K562 (cell line): ENCODE results near the gene DSCAM. TPM values are rescaled to one million over a fixed set of nuclear protein-coding genes. Genes with fewer than 3 reads are reported as not detected.

ENCODE experiments used
- ATAC-seq: fragments of 200-7000 bp; cut with Tn5 transposase; 3 replicates; pipeline ENCODE4 v1.9.1; 2020; ENCODE audit warnings: moderate library complexity
- BruUV-seq: library from RNA; stranded (reverse); fragments of 400-500 nt; replicated peaks from 2 replicates; lab custom pipeline; 2021; lab: Mats Ljungman, UMichigan
- CTCF ChIA-PET: fragments of 300-600 bp; formaldehyde crosslinking; extraction: SDS; loops from one replicate; lab custom pipeline; 2021; ENCODE audit warnings: low intra/inter-chr PET ratio; lab: Yijun Ruan, JAX
- POLR2A ChIA-PET: fragments of 300-600, 350-650 bp; sonication (Branson Sonifier 250); formaldehyde crosslinking; extraction: SDS; loops from one replicate; lab custom pipeline; 2021; ENCODE audit warnings: antibody characterized with exemption, inconsistent platforms; lab: Yijun Ruan, JAX
- DNase-seq, 4 experiments: peaks; one replicate each; pipeline versions ENCODE4 v3.0.0 to v3.0.0-alpha.2; 2011 to 2018; ENCODE audit warnings: low spot score in 3 of 4, mixed read lengths in 3 of 4; ENCODE audit errors: extremely low read depth in 1 of 4
- FAIRE-seq: peaks from 2 replicates; lab custom pipeline; 2011; peaks lifted over from hg19 to GRCh38; lab: Jason Lieb, UNC
- H2AFZ ChIP-seq: 2 replicates; pipeline ENCODE4 v1.6.0; 2011; ENCODE audit warnings: low read depth, low read length, control low read depth, inconsistent platforms
- H3K27ac ChIP-seq: fragments of 200-600 bp; 3 replicates; pipeline ENCODE4 v1.8.0; 2011; ENCODE audit warnings: low read depth, mild to moderate bottlenecking, control low read depth, inconsistent platforms, low read length, moderate library complexity, mixed read lengths; ENCODE audit errors: extremely low read depth
- H3K27me3 ChIP-seq, 2 experiments: fragments of 300-600 bp in 1 of 2; 2 replicates in 1 of 2; 3 replicates in 1 of 2; pipeline versions ENCODE4 v1.6.0 to v1.8.0; 2011; ENCODE audit warnings: inconsistent platforms in 2 of 2, low read length in 2 of 2, mild to moderate bottlenecking in 1 of 2, mixed read lengths in 1 of 2, moderate library complexity in 1 of 2; ENCODE audit not compliant: control insufficient read depth in 2 of 2, insufficient read depth in 2 of 2
- H3K36me3 ChIP-seq: fragments of 300-600 bp; 3 replicates; pipeline ENCODE4 v1.8.0; 2011; ENCODE audit warnings: mild to moderate bottlenecking, low read length, inconsistent platforms; ENCODE audit not compliant: control insufficient read depth, insufficient read depth
- H3K4me1 ChIP-seq, 2 experiments: fragments of 200-600 bp in 1 of 2; replicated peaks in 1 of 2; 2 replicates in 1 of 2; 3 replicates in 1 of 2; pipeline versions ENCODE4 v1.5.1 to v1.8.0; 2011; ENCODE audit warnings: inconsistent platforms in 2 of 2, low read length in 2 of 2, mild to moderate bottlenecking in 1 of 2, mixed read lengths in 1 of 2, moderate library complexity in 1 of 2; ENCODE audit not compliant: control insufficient read depth in 2 of 2, insufficient read depth in 2 of 2
- H3K4me2 ChIP-seq: 2 replicates; pipeline ENCODE4 v1.6.1; 2011; ENCODE audit warnings: low read length, control low read depth, inconsistent platforms, mixed read lengths; ENCODE audit not compliant: insufficient read depth
- H3K4me3 ChIP-seq: fragments of 200-600 bp; sonication (generic), shearing (Covaris generic); 2 replicates; pipeline ENCODE4 v1.5.1; 2016; ENCODE audit warnings: control low read depth, inconsistent platforms
- H3K79me2 ChIP-seq: fragments of 200-600 bp; 3 replicates; pipeline ENCODE4 v1.8.0; 2011; ENCODE audit warnings: low read length, inconsistent platforms; ENCODE audit not compliant: control insufficient read depth, insufficient read depth
- H3K9ac ChIP-seq, 2 experiments: 2 replicates each; pipeline versions ENCODE4 v1.6.0 to v1.6.1; 2011; ENCODE audit warnings: low read depth in 2 of 2, low read length in 2 of 2, control low read depth in 1 of 2, inconsistent platforms in 1 of 2, mild to moderate bottlenecking in 1 of 2, mixed read lengths in 1 of 2; ENCODE audit not compliant: insufficient read depth in 1 of 2
- H3K9me1 ChIP-seq: one replicate; pipeline ENCODE4 v1.6.0; 2011; ENCODE audit warnings: inconsistent platforms, mild to moderate bottlenecking, low read length, moderate library complexity; ENCODE audit not compliant: control insufficient read depth, insufficient read depth
- H3K9me3 ChIP-seq: replicated peaks from 2 replicates; pipeline ENCODE4 v1.5.1; 2011; ENCODE audit warnings: low read depth, low read length, inconsistent platforms; ENCODE audit not compliant: control insufficient read depth, insufficient read depth
- H4K20me1 ChIP-seq: replicated peaks from 2 replicates; pipeline ENCODE4 v1.6.1; 2011; ENCODE audit warnings: low read length, inconsistent platforms, mixed read lengths; ENCODE audit not compliant: control insufficient read depth, insufficient read depth
- E2F1 ChIP-seq: sonication (generic); formaldehyde crosslinking; IDR thresholded peaks from 2 replicates; pipeline ENCODE4 v1.8.1; 2023; ENCODE audit warnings: mild to moderate bottlenecking, missing genetic modification reagents, moderate library complexity
- HES1 ChIP-seq: fragments of 450-650 bp; IDR thresholded peaks from 2 replicates; pipeline ENCODE4 v1.6.1; 2016; ENCODE audit warnings: low read depth, mild to moderate bottlenecking, moderate library complexity
- IRF1 ChIP-seq: sonication (generic); formaldehyde crosslinking; IDR thresholded peaks from 2 replicates; pipeline ENCODE4 v1.8.0; 2022; ENCODE audit warnings: missing genetic modification reagents, mild to moderate bottlenecking, borderline replicate concordance
- KAT2B ChIP-seq: IDR thresholded peaks from one replicate; pipeline ENCODE4 v1.6.1; 2012; ENCODE audit warnings: low read depth, mild to moderate bottlenecking, control low read depth, inconsistent platforms, low read length, moderate library complexity
- MEF2A ChIP-seq: IDR thresholded peaks from 2 replicates; pipeline ENCODE4 v1.6.1; 2011; ENCODE audit warnings: low read depth, mild to moderate bottlenecking, low read length, moderate library complexity; ENCODE audit not compliant: control insufficient read depth
- ZFP1 ChIP-seq: fragments of 450-650 bp; formaldehyde crosslinking; IDR thresholded peaks from 2 replicates; pipeline ENCODE4 v1.4.0; 2020; ENCODE audit warnings: mild to moderate bottlenecking, mixed read lengths
- ZNF79 ChIP-seq: fragments of 250-450 bp; sonication (Bioruptor Pico); IDR thresholded peaks from 2 replicates; pipeline ENCODE4 v1.4.0; 2020; ENCODE audit warnings: low read depth, mild to moderate bottlenecking, moderate library complexity
- WGBS: fragments of 100-300 bp; shearing (Covaris generic); methylation state at CpG from one replicate; pipeline ENCODE4 v1.1.6; 2016; ENCODE audit warnings: low coverage, mixed read lengths; ENCODE audit not compliant: insufficient coverage; ENCODE audit errors: missing lambda C conversion rate; 5-methylcytosine and 5-hydroxymethylcytosine counted together
- in situ Hi-C: fragments of 300-500 bp; cut with MboI; formaldehyde crosslinking; loops from 4 replicates; pipeline ENCODE4 v1.15.0; 2018; ENCODE audit warnings: inconsistent platforms, mixed read lengths
- intact Hi-C: fragments of 100-400 bp; cut with micrococcal nuclease; formaldehyde crosslinking; loops from 2 replicates; pipeline ENCODE4 v1.14.2; 2022
- polyA plus RNA-seq, 8 experiments: library from polyadenylated mRNA; depleted of rRNA in 4 of 8; stranded (reverse) in 5 of 8; unstranded in 3 of 8; fragments of >200 nt; fragmentation: Nextera tagmentation in 2 of 8; fragmentation: Illumina TruSeq in 1 of 8; extraction: Ambion mirVana in 2 of 8; extraction: Trizol in 1 of 8; gene quantifications; 2 replicates each; pipeline versions ENCODE4 v1.2.1 to v1.2.3, GENCODE V29; 2011 to 2014; ENCODE audit warnings: inconsistent platforms in 1 of 8, missing spikeins in 1 of 8
- total RNA-seq, 7 experiments: library from RNA; depleted of rRNA in 6 of 7; stranded (reverse); fragments of >200 nt in 6 of 7; fragmentation: Illumina TruSeq in 2 of 7; extraction: Trizol in 2 of 7; gene quantifications; 2 replicates each; pipeline versions ENCODE4 v1.2.1 to v1.2.3, GENCODE V29; 2011 to 2021; ENCODE audit warnings: low replicate concordance in 1 of 7
- TF ChIP-seq, protein P1 (sequence below): fragments of 450-650 bp; IDR thresholded peaks from 2 replicates; pipeline ENCODE4 v1.6.1; 2016; ENCODE audit warnings: low read depth

DSCAM gene
- total and polyA plus RNA-seq, 9 of the 15 experiments (the other 6 are each of a cell fraction or from before 2014, with no cell fraction given): not detected

DNA sequence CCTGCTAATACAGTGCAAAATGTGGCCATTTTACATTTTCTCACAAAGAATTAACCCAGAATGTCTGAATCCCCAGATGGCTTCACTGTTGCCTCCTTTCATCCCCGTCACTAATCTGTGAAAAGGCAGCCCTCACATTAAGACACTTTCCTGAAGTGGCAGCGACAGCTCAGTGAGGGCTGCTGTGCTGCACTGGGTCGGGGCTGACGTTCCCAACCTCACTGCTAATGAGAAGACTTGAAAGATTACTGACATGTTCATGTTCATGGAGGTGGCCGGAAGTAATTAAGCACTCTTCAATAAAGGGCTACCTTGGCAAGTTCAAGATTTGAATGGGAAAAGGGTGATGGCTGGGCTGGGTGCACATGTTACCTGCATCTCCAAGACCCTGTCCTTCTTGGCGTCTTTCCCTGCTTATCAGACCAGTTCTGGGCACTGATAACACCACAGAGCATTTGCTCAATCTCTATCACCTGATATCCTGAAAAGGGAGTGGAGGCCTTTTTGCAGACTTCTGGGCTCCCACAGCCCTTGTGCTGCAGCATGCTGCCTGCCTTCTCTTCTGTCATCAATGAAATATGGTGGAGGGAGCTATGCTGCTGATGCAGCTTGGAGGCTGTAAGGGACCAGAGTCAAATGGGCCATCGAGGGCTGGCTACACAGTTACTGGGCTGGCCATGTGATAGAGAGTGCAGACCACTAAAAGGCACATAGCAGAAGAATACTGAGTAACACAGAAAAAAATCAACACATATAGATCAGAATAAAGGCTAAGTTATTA is 596.3 kb downstream of the DSCAM start:
- Histone ChIP-seq H3K9me1 (no peaks in the 10 kb centered on the region), H4K20me1 (no peaks in the 10 kb centered on the region), H3K9ac (no peak overlapping the region), H3K4me3 (no peak overlapping the region), H2AFZ (no peak overlapping the region), H3K79me2 (no peaks in the 10 kb centered on the region), H3K27ac (no peak overlapping the region), H3K4me1 (no peaks in the 10 kb centered on the region), H3K9me3 (no peaks in the 10 kb centered on the region; the same call in 1 of the 2 replicates), H3K27me3 (no peaks in the 10 kb centered on the region), H3K36me3 (no peaks in the 10 kb centered on the region), H3K4me2 (no peak overlapping the region)
- ChIA-PET CTCF (no interaction called here), POLR2A (no interaction called here)
- in situ Hi-C loops (no loop called here), intact Hi-C loops (no loop called here)
- TF ChIP-seq KAT2B (no peak), MEF2A (no peak), IRF1 (CRISPR knock-in tag) (no peak), ZFP1 (CRISPR knock-in tag) (no peak), HES1 (no peak), E2F1 (CRISPR knock-in tag) (no peak), ZNF79 (CRISPR knock-in tag) (no peak)
- TF ChIP-seq, protein P1, sequence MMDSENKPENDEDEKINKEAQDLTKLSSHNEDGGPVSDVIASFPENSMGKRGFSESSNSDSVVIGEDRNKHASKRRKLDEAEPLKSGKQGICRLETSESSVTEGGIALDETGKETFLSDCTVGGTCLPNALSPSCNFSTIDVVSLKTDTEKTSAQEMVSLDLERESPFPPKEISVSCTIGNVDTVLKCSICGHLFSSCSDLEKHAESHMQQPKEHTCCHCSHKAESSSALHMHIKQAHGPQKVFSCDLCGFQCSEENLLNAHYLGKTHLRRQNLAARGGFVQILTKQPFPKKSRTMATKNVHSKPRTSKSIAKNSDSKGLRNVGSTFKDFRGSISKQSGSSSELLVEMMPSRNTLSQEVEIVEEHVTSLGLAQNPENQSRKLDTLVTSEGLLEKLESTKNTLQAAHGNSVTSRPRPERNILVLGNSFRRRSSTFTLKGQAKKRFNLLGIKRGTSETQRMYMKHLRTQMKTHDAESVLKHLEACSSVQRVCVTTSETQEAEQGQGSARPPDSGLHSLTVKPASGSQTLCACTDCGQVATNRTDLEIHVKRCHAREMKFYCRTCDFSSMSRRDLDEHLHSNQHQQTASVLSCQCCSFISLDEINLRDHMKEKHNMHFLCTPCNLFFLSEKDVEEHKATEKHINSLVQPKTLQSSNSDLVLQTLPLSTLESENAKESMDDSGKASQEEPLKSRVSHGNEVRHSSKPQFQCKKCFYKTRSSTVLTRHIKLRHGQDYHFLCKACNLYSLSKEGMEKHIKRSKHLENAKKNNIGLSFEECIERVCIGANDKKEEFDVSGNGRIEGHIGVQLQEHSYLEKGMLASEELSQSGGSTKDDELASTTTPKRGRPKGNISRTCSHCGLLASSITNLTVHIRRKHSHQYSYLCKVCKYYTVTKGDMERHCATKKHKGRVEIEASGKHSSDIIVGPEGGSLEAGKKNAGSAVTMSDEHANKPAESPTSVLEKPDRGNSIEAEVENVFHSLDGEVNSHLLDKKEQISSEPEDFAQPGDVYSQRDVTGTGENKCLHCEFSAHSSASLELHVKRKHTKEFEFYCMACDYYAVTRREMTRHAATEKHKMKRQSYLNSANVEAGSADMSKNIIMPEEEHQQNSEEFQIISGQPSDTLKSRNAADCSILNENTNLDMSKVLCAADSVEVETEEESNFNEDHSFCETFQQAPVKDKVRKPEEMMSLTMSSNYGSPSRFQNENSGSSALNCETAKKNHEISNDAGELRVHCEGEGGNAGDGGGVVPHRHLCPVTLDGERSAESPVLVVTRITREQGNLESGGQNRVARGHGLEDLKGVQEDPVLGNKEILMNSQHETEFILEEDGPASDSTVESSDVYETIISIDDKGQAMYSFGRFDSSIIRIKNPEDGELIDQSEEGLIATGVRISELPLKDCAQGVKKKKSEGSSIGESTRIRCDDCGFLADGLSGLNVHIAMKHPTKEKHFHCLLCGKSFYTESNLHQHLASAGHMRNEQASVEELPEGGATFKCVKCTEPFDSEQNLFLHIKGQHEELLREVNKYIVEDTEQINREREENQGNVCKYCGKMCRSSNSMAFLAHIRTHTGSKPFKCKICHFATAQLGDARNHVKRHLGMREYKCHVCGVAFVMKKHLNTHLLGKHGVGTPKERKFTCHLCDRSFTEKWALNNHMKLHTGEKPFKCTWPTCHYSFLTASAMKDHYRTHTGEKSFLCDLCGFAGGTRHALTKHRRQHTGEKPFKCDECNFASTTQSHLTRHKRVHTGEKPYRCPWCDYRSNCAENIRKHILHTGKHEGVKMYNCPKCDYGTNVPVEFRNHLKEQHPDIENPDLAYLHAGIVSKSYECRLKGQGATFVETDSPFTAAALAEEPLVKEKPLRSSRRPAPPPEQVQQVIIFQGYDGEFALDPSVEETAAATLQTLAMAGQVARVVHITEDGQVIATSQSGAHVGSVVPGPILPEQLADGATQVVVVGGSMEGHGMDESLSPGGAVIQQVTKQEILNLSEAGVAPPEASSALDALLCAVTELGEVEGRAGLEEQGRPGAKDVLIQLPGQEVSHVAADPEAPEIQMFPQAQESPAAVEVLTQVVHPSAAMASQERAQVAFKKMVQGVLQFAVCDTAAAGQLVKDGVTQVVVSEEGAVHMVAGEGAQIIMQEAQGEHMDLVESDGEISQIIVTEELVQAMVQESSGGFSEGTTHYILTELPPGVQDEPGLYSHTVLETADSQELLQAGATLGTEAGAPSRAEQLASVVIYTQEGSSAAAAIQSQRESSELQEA: no peak
- no TSS peak for BruUV-seq
- FAIRE-seq: no peak
- no peak for ATAC-seq
- no peak for DNase-seq
- WGBS: under 1% methylated on average over 7 of the region's 7 CpGs
